H9 (cell line): Measurements from ENCODE around the gene CD226. TPM values are rescaled to one million over a fixed set of nuclear protein-coding genes. Genes with fewer than 3 reads are reported as not detected.

Experiments used
- DNase-seq: peaks from one replicate; pipeline ENCODE4 v3.0.0-alpha.2; 2017
- H2AFZ ChIP-seq: one replicate; pipeline ENCODE4 v1.6.1; 2013; ENCODE audit warnings: mild to moderate bottlenecking, low read length, control low read depth, moderate library complexity
- H2AK5ac ChIP-seq: 2 replicates; pipeline ENCODE4 v1.6.1; 2013; ENCODE audit warnings: low read length, control low read depth, mixed read lengths; ENCODE audit not compliant: insufficient read length
- H2BK120ac ChIP-seq: one replicate; pipeline ENCODE4 v1.6.1; 2013; ENCODE audit warnings: low read depth, mild to moderate bottlenecking, low read length, control low read depth, inconsistent platforms; ENCODE audit not compliant: poor library complexity, severe bottlenecking
- H2BK12ac ChIP-seq: 2 replicates; pipeline ENCODE4 v1.6.1; 2013; ENCODE audit warnings: low read length, control low read depth, mixed read lengths, low read depth; ENCODE audit not compliant: insufficient read length
- H2BK15ac ChIP-seq: 2 replicates; pipeline ENCODE4 v1.6.1; 2013; ENCODE audit warnings: low read depth, low read length, control low read depth
- H2BK20ac ChIP-seq: one replicate; pipeline ENCODE4 v1.6.1; 2013; ENCODE audit warnings: low read depth, mild to moderate bottlenecking, low read length, control low read depth, inconsistent platforms; ENCODE audit not compliant: poor library complexity, severe bottlenecking
- H2BK5ac ChIP-seq: 2 replicates; pipeline ENCODE4 v1.6.1; 2013; ENCODE audit warnings: low read length, control low read depth, mixed read lengths; ENCODE audit not compliant: insufficient read length
- H3K14ac ChIP-seq: 2 replicates; pipeline ENCODE4 v1.6.1; 2013; ENCODE audit warnings: low read length, control low read depth; ENCODE audit not compliant: insufficient read depth
- H3K18ac ChIP-seq: 2 replicates; pipeline ENCODE4 v1.6.1; 2013; ENCODE audit warnings: low read depth, mild to moderate bottlenecking, mixed read lengths, low read length, control low read depth; ENCODE audit not compliant: insufficient read length
- H3K23ac ChIP-seq: 2 replicates; pipeline ENCODE4 v1.6.1; 2013; ENCODE audit warnings: low read length, control low read depth, mixed read lengths, low read depth; ENCODE audit not compliant: insufficient read length
- H3K23me2 ChIP-seq: 2 replicates; pipeline ENCODE4 v1.6.1; 2013; ENCODE audit warnings: low read depth, mild to moderate bottlenecking, mixed read lengths, low read length, control low read depth; ENCODE audit not compliant: insufficient read length, poor library complexity, severe bottlenecking
- H3K27ac ChIP-seq: 2 replicates; pipeline ENCODE4 v1.5.1; 2013; ENCODE audit warnings: low read length, control low read depth, mixed read lengths, low read depth; ENCODE audit not compliant: insufficient read length
- H3K27me3 ChIP-seq: 2 replicates; pipeline ENCODE4 v1.6.1; 2013; ENCODE audit warnings: low read length, control low read depth, inconsistent platforms; ENCODE audit not compliant: insufficient read depth
- H3K4ac ChIP-seq: 2 replicates; pipeline ENCODE4 v1.6.1; 2013; ENCODE audit warnings: low read depth, mild to moderate bottlenecking, control low read depth, inconsistent platforms, low read length, moderate library complexity
- H3K4me1 ChIP-seq: 2 replicates; pipeline ENCODE4 v1.6.1; 2013; ENCODE audit warnings: low read length, control low read depth, inconsistent platforms; ENCODE audit not compliant: insufficient read depth
- H3K4me2 ChIP-seq: 2 replicates; pipeline ENCODE4 v1.6.1; 2013; ENCODE audit warnings: low read length, control low read depth, mixed read lengths; ENCODE audit not compliant: insufficient read length, insufficient read depth
- H3K56ac ChIP-seq: 2 replicates; pipeline ENCODE4 v1.6.1; 2013; ENCODE audit warnings: low read depth, mild to moderate bottlenecking, mixed read lengths, low read length, control low read depth; ENCODE audit not compliant: insufficient read length
- H3K79me1 ChIP-seq: 2 replicates; pipeline ENCODE4 v1.6.1; 2013; ENCODE audit warnings: low read depth, mild to moderate bottlenecking, moderate library complexity, low read length, control low read depth, inconsistent platforms; ENCODE audit not compliant: insufficient read depth, poor library complexity, severe bottlenecking
- H3K79me2 ChIP-seq: 2 replicates; pipeline ENCODE4 v1.6.1; 2013; ENCODE audit warnings: low read length, control low read depth, inconsistent platforms; ENCODE audit not compliant: insufficient read depth
- H3K9ac ChIP-seq: 2 replicates; pipeline ENCODE4 v1.6.1; 2013; ENCODE audit warnings: low read length, control low read depth, mixed read lengths; ENCODE audit not compliant: insufficient read length; ENCODE audit errors: extremely low read depth
- H3K9me3 ChIP-seq: one replicate; pipeline ENCODE4 v1.6.1; 2013; ENCODE audit warnings: low read depth, low read length, inconsistent platforms; ENCODE audit not compliant: control insufficient read depth
- H3T11ph ChIP-seq: one replicate; pipeline ENCODE4 v1.6.1; 2013; ENCODE audit warnings: mild to moderate bottlenecking, low read length, control low read depth, inconsistent platforms
- H4K20me1 ChIP-seq: one replicate; pipeline ENCODE4 v1.6.1; 2013; ENCODE audit not compliant: control insufficient read depth, insufficient read length, insufficient read depth
- H4K5ac ChIP-seq: 2 replicates; pipeline ENCODE4 v1.6.1; 2013; ENCODE audit warnings: low read depth, mild to moderate bottlenecking, mixed read lengths, low read length, control low read depth; ENCODE audit not compliant: insufficient read length
- H4K8ac ChIP-seq: replicated peaks from 2 replicates; pipeline ENCODE4 v1.6.1; 2013; ENCODE audit warnings: low read length, control low read depth, mixed read lengths, low read depth; ENCODE audit not compliant: insufficient read length
- H4K91ac ChIP-seq: 2 replicates; pipeline ENCODE4 v1.6.1; 2013; ENCODE audit warnings: low read depth, mild to moderate bottlenecking, moderate library complexity, mixed read lengths, low read length, control low read depth; ENCODE audit not compliant: insufficient read length
- H3K27ac Mint-ChIP-seq, 3 experiments: 2 replicates in 2 of 3; 3 replicates in 1 of 3; pipeline ENCODE4 v1.8.0; 2020 to 2021; ENCODE audit warnings: mixed read lengths in 3 of 3, mild to moderate bottlenecking in 1 of 3, moderate library complexity in 1 of 3
- H3K27me3 Mint-ChIP-seq: 2 replicates; pipeline ENCODE4 v1.8.0; 2021; ENCODE audit warnings: low read depth, mild to moderate bottlenecking, moderate library complexity, mixed read lengths
- H3K36me3 Mint-ChIP-seq, 3 experiments: 2 replicates in 2 of 3; 3 replicates in 1 of 3; pipeline ENCODE4 v1.8.0; 2020 to 2021; ENCODE audit warnings: low read depth in 3 of 3, mixed read lengths in 3 of 3; ENCODE audit not compliant: insufficient read depth in 1 of 3
- H3K4me1 Mint-ChIP-seq, 2 experiments: 2 replicates each; pipeline ENCODE4 v1.8.0; 2020; ENCODE audit warnings: mixed read lengths in 2 of 2
- H3K4me3 Mint-ChIP-seq, 2 experiments: 2 replicates in 1 of 2; 3 replicates in 1 of 2; pipeline ENCODE4 v1.8.0; 2020 to 2021; ENCODE audit warnings: mild to moderate bottlenecking in 2 of 2, mixed read lengths in 2 of 2, moderate library complexity in 1 of 2
- H3K9me3 Mint-ChIP-seq, 2 experiments: 2 replicates in 1 of 2; 3 replicates in 1 of 2; pipeline ENCODE4 v1.8.0; 2020; ENCODE audit warnings: mild to moderate bottlenecking in 2 of 2, mixed read lengths in 2 of 2, moderate library complexity in 1 of 2
- CTCF ChIP-seq: fragments of 200-600 bp; sonication (generic); conservative IDR thresholded peaks from 3 replicates; pipeline ENCODE4 v1.8.0; 2021; ENCODE audit warnings: antibody characterized with exemption, mild to moderate bottlenecking
- WGBS: extraction: QIAGEN DNeasy Blood & Tissue Kit; methylation state at CpG from one replicate; pipeline ENCODE4 v1.1.7; 2013; ENCODE audit warnings: missing lambda C conversion rate, low lambda C conversion rate, mixed read lengths; ENCODE audit not compliant: insufficient read length; ENCODE audit errors: extremely low coverage; 5-methylcytosine and 5-hydroxymethylcytosine counted together
- total RNA-seq: library from RNA; stranded (reverse); gene quantifications from 2 replicates; pipeline ENCODE4 v1.2.1, GENCODE V29; 2021

CD226 gene
- total RNA-seq, 1 experiment from 2014 or later = not detected

GRCh38 chr18:69874058-69874457, 73.6 kb downstream of the CD226 start:
- peaks cover 0 to 2% (median 0%) of the 10 kb centered on the region in 3 experiments; a peak in 1 of 7 replicates for H3K36me3 Mint-ChIP-seq
- H3K9me3 Mint-ChIP-seq = no peaks in the 10 kb centered on the region
- H3K79me2 ChIP-seq = no peaks in the 10 kb centered on the region
- no peaks in the 10 kb centered on the region for H3K27me3 Mint-ChIP-seq
- no peak overlapping the region for H3K56ac ChIP-seq
- no peak overlapping the region for H3K23ac ChIP-seq
- no peak overlapping the region for H3K9ac ChIP-seq
- no peak overlapping the region for H2AFZ ChIP-seq
- H2BK20ac ChIP-seq = no peak overlapping the region
- H2BK5ac ChIP-seq = no peak overlapping the region
- no peak overlapping the region for H2BK15ac ChIP-seq
- no peak overlapping the region; a peak in 1 of 7 replicates for H3K27ac Mint-ChIP-seq
- no peak overlapping the region for H3K14ac ChIP-seq
- H4K8ac ChIP-seq = no peak overlapping the region
- DNase-seq = no peak
- H3K4me1 Mint-ChIP-seq = peaks cover 18 to 28% of the 10 kb centered on the region in 2 experiments
- H3K18ac ChIP-seq = no peak overlapping the region
- no peak overlapping the region for H2AK5ac ChIP-seq
- H3K79me1 ChIP-seq = no peaks in the 10 kb centered on the region
- no peak overlapping the region for H2BK12ac ChIP-seq
- no peak overlapping the region for H3K4me3 Mint-ChIP-seq
- H4K20me1 ChIP-seq = no peaks in the 10 kb centered on the region
- no peak overlapping the region for H3K4me2 ChIP-seq
- H2BK120ac ChIP-seq = no peak overlapping the region
- peaks cover 2% of the 10 kb centered on the region; the same call in 1 of the 2 replicates for H3K4me1 ChIP-seq
- TF ChIP-seq CTCF = no peak
- H3K9me3 ChIP-seq = no peaks in the 10 kb centered on the region
- no peak overlapping the region for H3K4ac ChIP-seq
- H3K27ac ChIP-seq = no peak overlapping the region
- no peak overlapping the region for H4K5ac ChIP-seq
- no peaks in the 10 kb centered on the region for H3K27me3 ChIP-seq
- no peak overlapping the region for H3T11ph ChIP-seq
- no CpG with 5 or more reads among the region's 2 CpGs for whole genome bisulfite sequencing
- H4K91ac ChIP-seq = no peak overlapping the region
- H3K23me2 ChIP-seq = no peaks in the 10 kb centered on the region
